ENCODE data around the gene ECHS1.

The ECHS1 gene

DNA sequence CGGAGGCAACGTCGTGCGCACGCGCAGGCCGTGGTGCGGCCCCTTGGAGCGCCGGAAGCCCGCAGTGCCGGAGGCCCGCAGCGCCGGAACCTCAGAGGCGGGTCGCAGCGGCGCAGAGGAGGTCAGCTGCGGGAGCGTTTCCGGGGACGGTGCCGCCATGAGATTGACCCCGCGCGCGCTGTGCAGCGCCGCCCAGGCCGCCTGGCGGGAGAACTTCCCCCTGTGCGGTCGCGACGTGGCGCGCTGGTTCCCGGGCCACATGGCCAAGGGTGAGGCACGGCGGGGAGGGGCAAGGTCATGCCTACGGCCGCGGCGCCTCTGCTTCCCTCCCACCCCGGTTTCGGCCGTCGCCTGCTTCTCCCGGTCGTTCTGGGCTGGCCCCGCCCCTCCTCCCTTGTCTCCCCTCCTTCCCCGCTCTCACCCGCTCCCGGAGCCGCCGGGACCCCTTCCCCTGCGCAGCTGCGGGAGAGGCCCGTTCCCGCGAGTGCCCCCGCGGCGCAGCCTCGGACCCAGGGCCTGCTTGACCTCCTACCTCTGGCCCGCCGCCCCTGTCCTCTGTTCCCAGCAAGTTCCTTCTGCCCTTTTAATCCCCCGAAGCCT is 21.0 kb upstream of the ECHS1 start, which contains the start of gene MTG1 (continued):
- no peak for TF ChIP-seq PRDM2 (tag by site-specific recombination; IDR thresholded peaks at IDR 0.05; ENCODE audit: borderline replicate concordance)
- peak; percentile 68; the same call in 1 of the 2 replicates for TF ChIP-seq ZNF580 (tag by site-specific recombination; IDR thresholded peaks at IDR 0.05)

DNA sequence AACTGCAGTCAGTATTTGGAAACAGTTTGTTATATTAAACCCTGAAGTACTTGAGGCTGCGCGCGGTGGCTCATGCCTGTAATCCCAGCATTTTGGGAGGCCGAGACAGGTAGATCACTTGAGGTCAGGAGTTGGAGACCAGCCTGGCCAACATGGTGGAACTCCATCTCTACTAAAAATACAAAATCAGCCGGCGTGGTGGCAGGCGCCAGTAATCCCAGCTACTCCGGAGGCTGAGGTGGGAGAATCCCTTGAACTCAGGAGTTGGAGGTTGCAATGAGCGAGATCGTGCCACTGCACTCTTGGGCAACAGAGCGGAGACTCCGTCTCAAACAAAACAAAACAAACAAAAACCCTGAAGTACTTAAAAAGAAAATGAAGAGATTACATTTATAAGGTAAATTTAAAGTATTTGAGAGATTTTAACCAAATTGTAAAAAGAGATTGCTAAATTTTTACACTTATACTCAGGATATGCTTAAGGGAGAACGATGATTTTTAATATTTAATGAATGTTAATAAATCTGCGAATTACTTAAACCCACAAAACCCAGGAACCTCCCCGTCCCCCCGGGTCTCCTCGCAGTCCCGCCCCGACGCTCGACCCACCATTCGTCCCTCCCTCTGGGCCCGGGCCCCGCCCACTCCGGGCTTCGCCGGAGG is 20.4 kb upstream of the ECHS1 start:
- H3K36me3 ChIP-seq (ENCODE audit: control insufficient read depth in 2 of 2, insufficient read depth in 1 of 2, low read length in 2 of 2): peaks cover 5 to 31% of the 10 kb centered on the region in 2 experiments; a peak in 2 of 3 replicates
- H3K4me1 ChIP-seq (ENCODE audit: control insufficient read depth, insufficient read depth, low read length): 0 out of 2 replicates have a peak, but pooled peaks cover 2% of the 10 kb centered on the region
- ChIA-PET CTCF (no interaction called here), POLR2A (interaction anchor here (0.9 to 1.3 kb wide), 2 partner anchors 20 to 25 kb away, joined by 3 to 4 read pairs; partner anchors contain the start of gene ECHS1)
- no peak overlapping the region for H3K4me3 ChIP-seq (ENCODE audit: low read depth, low read length)
- H3K27ac ChIP-seq (ENCODE audit: extremely low read depth, low read depth, low read length): peak overlapping the region; percentile 36; the same call in 1 of the 2 replicates
- TF ChIP-seq ZNF394 (tag by site-specific recombination; IDR thresholded peaks at IDR 0.05; ENCODE audit: borderline replicate concordance): peak; percentile 86; the same call in 1 of the 2 replicates
- TF ChIP-seq ZNF670 (tag by site-specific recombination; IDR thresholded peaks at IDR 0.05; ENCODE audit: low read depth): no peak
- TF ChIP-seq, protein P1, sequence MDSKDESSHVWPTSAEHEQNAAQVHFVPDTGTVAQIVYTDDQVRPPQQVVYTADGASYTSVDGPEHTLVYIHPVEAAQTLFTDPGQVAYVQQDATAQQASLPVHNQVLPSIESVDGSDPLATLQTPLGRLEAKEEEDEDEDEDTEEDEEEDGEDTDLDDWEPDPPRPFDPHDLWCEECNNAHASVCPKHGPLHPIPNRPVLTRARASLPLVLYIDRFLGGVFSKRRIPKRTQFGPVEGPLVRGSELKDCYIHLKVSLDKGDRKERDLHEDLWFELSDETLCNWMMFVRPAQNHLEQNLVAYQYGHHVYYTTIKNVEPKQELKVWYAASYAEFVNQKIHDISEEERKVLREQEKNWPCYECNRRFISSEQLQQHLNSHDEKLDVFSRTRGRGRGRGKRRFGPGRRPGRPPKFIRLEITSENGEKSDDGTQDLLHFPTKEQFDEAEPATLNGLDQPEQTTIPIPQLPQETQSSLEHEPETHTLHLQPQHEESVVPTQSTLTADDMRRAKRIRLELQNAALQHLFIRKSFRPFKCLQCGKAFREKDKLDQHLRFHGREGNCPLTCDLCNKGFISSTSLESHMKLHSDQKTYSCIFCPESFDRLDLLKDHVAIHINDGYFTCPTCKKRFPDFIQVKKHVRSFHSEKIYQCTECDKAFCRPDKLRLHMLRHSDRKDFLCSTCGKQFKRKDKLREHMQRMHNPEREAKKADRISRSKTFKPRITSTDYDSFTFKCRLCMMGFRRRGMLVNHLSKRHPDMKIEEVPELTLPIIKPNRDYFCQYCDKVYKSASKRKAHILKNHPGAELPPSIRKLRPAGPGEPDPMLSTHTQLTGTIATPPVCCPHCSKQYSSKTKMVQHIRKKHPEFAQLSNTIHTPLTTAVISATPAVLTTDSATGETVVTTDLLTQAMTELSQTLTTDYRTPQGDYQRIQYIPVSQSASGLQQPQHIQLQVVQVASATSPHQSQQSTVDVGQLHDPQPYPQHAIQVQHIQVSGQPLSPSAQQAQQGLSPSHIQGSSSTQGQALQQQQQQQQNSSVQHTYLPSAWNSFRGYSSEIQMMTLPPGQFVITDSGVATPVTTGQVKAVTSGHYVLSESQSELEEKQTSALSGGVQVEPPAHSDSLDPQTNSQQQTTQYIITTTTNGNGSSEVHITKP (tag by site-specific recombination; IDR thresholded peaks at IDR 0.05): peak; percentile 88
- H3K9me3 ChIP-seq (ENCODE audit: control insufficient read depth, insufficient read depth, low read depth, low read length): no peaks in the 10 kb centered on the region

DNA sequence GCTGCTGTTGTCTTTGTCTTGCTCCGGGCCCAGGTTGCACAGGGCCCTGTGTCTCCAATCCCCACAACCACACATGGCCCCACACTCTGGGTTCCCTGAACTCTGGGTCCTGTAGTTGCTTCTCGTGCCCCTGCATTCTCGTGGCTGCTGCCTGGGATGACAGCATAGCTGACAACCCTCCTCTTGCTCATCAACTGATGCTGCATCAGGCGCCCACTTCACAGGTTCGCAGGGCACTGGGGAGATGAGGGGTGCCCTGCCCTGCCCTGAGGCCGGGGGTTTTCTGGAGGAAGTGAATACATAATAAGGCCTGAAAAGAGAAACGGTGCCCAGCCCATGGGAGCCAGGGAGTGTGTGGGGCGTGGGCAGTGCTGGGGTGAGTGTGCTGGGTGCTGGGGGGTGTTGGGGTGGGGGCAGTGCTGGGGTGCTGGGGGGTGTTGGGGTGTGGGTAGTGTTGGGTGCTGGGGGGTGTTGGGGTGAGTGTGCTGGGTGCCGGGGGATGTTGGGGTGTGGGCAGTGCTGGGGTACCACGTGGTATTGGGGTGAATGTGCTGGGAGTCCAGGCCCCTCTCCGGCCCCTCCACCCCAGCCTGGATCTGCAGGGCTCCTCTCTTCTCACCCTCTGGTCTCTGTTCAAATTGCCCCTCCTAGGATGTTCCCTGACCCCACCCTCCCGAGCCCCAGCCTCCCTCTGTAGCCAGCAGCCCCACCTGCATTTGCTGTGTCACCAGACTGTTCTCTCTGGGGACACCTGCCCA is 18.8 kb upstream of the ECHS1 start:
- POLR2A ChIA-PET: no interaction called here

More for the DNA sequence above, 18.8 kb upstream of the ECHS1 start:
- Histone ChIP-seq H3K27ac (ENCODE audit: extremely low read depth, low read depth, low read length) (no peak overlapping the region), H3K4me3 (ENCODE audit: low read depth, low read length) (no peak overlapping the region), H3K4me1 (ENCODE audit: control insufficient read depth, insufficient read depth, low read length) (0 out of 2 replicates have a peak, but pooled peaks cover 2% of the 10 kb centered on the region), H3K9me3 (ENCODE audit: control insufficient read depth, insufficient read depth, low read depth, low read length) (no peaks in the 10 kb centered on the region), H3K36me3 (ENCODE audit: control insufficient read depth in 2 of 2, insufficient read depth in 1 of 2, low read length in 2 of 2) (peaks cover 0 to 17% of the 10 kb centered on the region in 2 experiments; a peak in 1 of 3 replicates)
- TF ChIP-seq, protein P2, sequence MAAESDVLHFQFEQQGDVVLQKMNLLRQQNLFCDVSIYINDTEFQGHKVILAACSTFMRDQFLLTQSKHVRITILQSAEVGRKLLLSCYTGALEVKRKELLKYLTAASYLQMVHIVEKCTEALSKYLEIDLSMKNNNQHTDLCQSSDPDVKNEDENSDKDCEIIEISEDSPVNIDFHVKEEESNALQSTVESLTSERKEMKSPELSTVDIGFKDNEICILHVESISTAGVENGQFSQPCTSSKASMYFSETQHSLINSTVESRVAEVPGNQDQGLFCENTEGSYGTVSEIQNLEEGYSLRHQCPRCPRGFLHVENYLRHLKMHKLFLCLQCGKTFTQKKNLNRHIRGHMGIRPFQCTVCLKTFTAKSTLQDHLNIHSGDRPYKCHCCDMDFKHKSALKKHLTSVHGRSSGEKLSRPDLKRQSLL (tag by site-specific recombination; IDR thresholded peaks at IDR 0.05): no peak
- no peak for TF ChIP-seq ZBTB17 (tag by site-specific recombination; IDR thresholded peaks at IDR 0.05)
- TF ChIP-seq KLF1 (tag by site-specific recombination; IDR thresholded peaks at IDR 0.05): no peak
- no peak for TF ChIP-seq REPIN1 (tag by site-specific recombination; IDR thresholded peaks at IDR 0.05; ENCODE audit: low read depth)
- TF ChIP-seq ZNF747 (tag by site-specific recombination; IDR thresholded peaks at IDR 0.05): no peak
- no peak for TF ChIP-seq ZNF324 (tag by site-specific recombination; IDR thresholded peaks at IDR 0.05)
- no peak for TF ChIP-seq HOXC10 (CRISPR knock-in tag; IDR thresholded peaks at IDR 0.05)
- TF ChIP-seq ZNF114 (tag by site-specific recombination; IDR thresholded peaks at IDR 0.05): no peak
- TF ChIP-seq ZNF112 (tag by site-specific recombination; IDR thresholded peaks at IDR 0.05): no peak
- CTCF ChIA-PET: no interaction called here
